HEK293 (cell line): ENCODE measurements around the gene KCP.

Experiments
- CTCF ChIA-PET: fragments of 350-600 bp; formaldehyde crosslinking; extraction: SDS; loops from one replicate; lab custom pipeline; 2021; ENCODE audit warnings: antibody characterized with exemption; lab: Yijun Ruan, JAX
- POLR2A ChIA-PET: fragments of 300-600 bp; formaldehyde crosslinking; extraction: SDS; loops from one replicate; lab custom pipeline; 2020; ENCODE audit warnings: antibody characterized with exemption, inconsistent platforms; lab: Yijun Ruan, JAX
- H3K27ac ChIP-seq: fragments of 200-500 bp; sonication (Bioruptor generic); 2 replicates; pipeline ENCODE4 v1.5.1; 2014; ENCODE audit warnings: low read depth, low read length, control low read depth, inconsistent platforms; ENCODE audit errors: extremely low read depth
- H3K36me3 ChIP-seq, 2 experiments: fragments of 200-500 bp in 1 of 2; sonication (Bioruptor generic) in 1 of 2; 1 replicate in 1 of 2; 2 replicates in 1 of 2; pipeline ENCODE4 v1.5.1; 2014 to 2017; ENCODE audit warnings: inconsistent platforms in 2 of 2, low read length in 2 of 2; ENCODE audit not compliant: control insufficient read depth in 2 of 2, insufficient read depth in 1 of 2
- H3K4me1 ChIP-seq: fragments of 200-500 bp; sonication (Bioruptor generic); 2 replicates; pipeline ENCODE4 v1.5.1; 2014; ENCODE audit warnings: mild to moderate bottlenecking, low read length, inconsistent platforms; ENCODE audit not compliant: control insufficient read depth, insufficient read depth
- H3K4me3 ChIP-seq: 2 replicates; pipeline ENCODE4 v1.5.1; 2011; ENCODE audit warnings: low read depth, mild to moderate bottlenecking, control low read depth, low read length, moderate library complexity
- H3K9me3 ChIP-seq: fragments of 200-500 bp; sonication (Bioruptor generic); 2 replicates; pipeline ENCODE4 v1.5.1; 2014; ENCODE audit warnings: low read depth, low read length, inconsistent platforms; ENCODE audit not compliant: control insufficient read depth, insufficient read depth
- EGR2 ChIP-seq: fragments of 450-650 bp; formaldehyde crosslinking; IDR thresholded peaks from 2 replicates; pipeline ENCODE4 v1.5.1; 2016; ENCODE audit warnings: low read depth, missing biosample characterization, missing genetic modification characterization
- GLI4 ChIP-seq: fragments of 450-650 bp; formaldehyde crosslinking; IDR thresholded peaks from 2 replicates; pipeline ENCODE4 v1.5.1; 2016; ENCODE audit warnings: missing biosample characterization, missing genetic modification characterization
- HOXD13 ChIP-seq: sonication (generic); formaldehyde crosslinking; IDR thresholded peaks from 2 replicates; pipeline ENCODE4 v1.8.0; 2022; ENCODE audit warnings: missing genetic modification reagents, borderline replicate concordance
- SETDB1 ChIP-seq: IDR thresholded peaks from one replicate; pipeline ENCODE4 v1.6.1; 2017; ENCODE audit warnings: mild to moderate bottlenecking, low read length, moderate library complexity, mixed read lengths; ENCODE audit not compliant: insufficient read length
- SP3 ChIP-seq: fragments of 450-650 bp; formaldehyde crosslinking; IDR thresholded peaks from 2 replicates; pipeline ENCODE4 v1.5.1; 2016; ENCODE audit warnings: missing biosample characterization, missing genetic modification characterization
- YY1 ChIP-seq: fragments of 450-650 bp; formaldehyde crosslinking; IDR thresholded peaks from 2 replicates; pipeline ENCODE4 v1.5.1; 2018; ENCODE audit warnings: missing biosample characterization, missing genetic modification characterization
- ZBTB8A ChIP-seq: fragments of 450-650 bp; formaldehyde crosslinking; IDR thresholded peaks from 2 replicates; pipeline ENCODE4 v1.5.1; 2016; ENCODE audit warnings: missing biosample characterization, missing genetic modification characterization
- ZNF155 ChIP-seq: fragments of 450-650 bp; formaldehyde crosslinking; IDR thresholded peaks from 2 replicates; pipeline ENCODE4 v1.5.1; 2016; ENCODE audit warnings: missing biosample characterization, missing genetic modification characterization
- ZNF16 ChIP-seq: fragments of 450-650 bp; formaldehyde crosslinking; IDR thresholded peaks from 2 replicates; pipeline ENCODE4 v1.5.1; 2016; ENCODE audit warnings: low read depth, missing biosample characterization, missing genetic modification characterization
- ZNF23 ChIP-seq: fragments of 450-650 bp; formaldehyde crosslinking; IDR thresholded peaks from 2 replicates; pipeline ENCODE4 v1.5.1; 2016; ENCODE audit warnings: missing biosample characterization, missing genetic modification characterization, borderline replicate concordance
- ZNF24 ChIP-seq: fragments of 450-650 bp; formaldehyde crosslinking; IDR thresholded peaks from 2 replicates; pipeline ENCODE4 v1.5.1; 2016; ENCODE audit warnings: missing biosample characterization, missing genetic modification characterization
- ZNF362 ChIP-seq: fragments of 450-650 bp; formaldehyde crosslinking; IDR thresholded peaks from 2 replicates; pipeline ENCODE4 v1.5.1; 2016; ENCODE audit warnings: missing biosample characterization, missing genetic modification characterization
- ZNF571 ChIP-seq: fragments of 450-650 bp; formaldehyde crosslinking; IDR thresholded peaks from 2 replicates; pipeline ENCODE4 v1.5.0; 2017; ENCODE audit warnings: missing biosample characterization, missing genetic modification characterization
- ZNF596 ChIP-seq: fragments of 450-650 bp; IDR thresholded peaks from 2 replicates; pipeline ENCODE4 v1.5.0; 2018; ENCODE audit warnings: missing biosample characterization, mild to moderate bottlenecking, missing genetic modification characterization, moderate library complexity
- ZNF654 ChIP-seq: fragments of 450-650 bp; formaldehyde crosslinking; IDR thresholded peaks from 2 replicates; pipeline ENCODE4 v1.5.1; 2016; ENCODE audit warnings: low read depth, missing biosample characterization, missing genetic modification characterization
- ZNF76 ChIP-seq: fragments of 450-650 bp; formaldehyde crosslinking; IDR thresholded peaks from 2 replicates; pipeline ENCODE4; 2016; ENCODE audit warnings: low read depth, missing biosample characterization, missing genetic modification characterization, borderline replicate concordance
- ZNF791 ChIP-seq: fragments of 450-650 bp; formaldehyde crosslinking; IDR thresholded peaks from 2 replicates; pipeline ENCODE4 v1.5.1; 2016; ENCODE audit warnings: missing biosample characterization, missing genetic modification characterization
- ZNF792 ChIP-seq: fragments of 450-650 bp; formaldehyde crosslinking; IDR thresholded peaks from 2 replicates; pipeline ENCODE4 v1.5.1; 2016; ENCODE audit warnings: missing biosample characterization, missing genetic modification characterization
- ZNF843 ChIP-seq: fragments of 450-650 bp; formaldehyde crosslinking; IDR thresholded peaks from 2 replicates; pipeline ENCODE4 v1.5.1; 2016; ENCODE audit warnings: missing biosample characterization, missing genetic modification characterization

The KCP gene

GRCh38 chr7:128876586-128876977 lies 33.9 kb downstream of the KCP start:
- ChIA-PET CTCF (interaction anchor here (0.6 kb wide), 1 partner anchor 452 kb away, joined by 3 read pairs; no protein-coding TSS in a partner anchor), POLR2A (no interaction called here)
- no peak for TF ChIP-seq SETDB1
- no peak for TF ChIP-seq ZNF155
- no peak for TF ChIP-seq ZNF24 (tag by site-specific recombination)
- TF ChIP-seq SP3 (tag by site-specific recombination) = no peak
- TF ChIP-seq ZNF792 = no peak
- no peak for TF ChIP-seq GLI4 (tag by site-specific recombination)
- no peak for TF ChIP-seq HOXD13
- no peak for TF ChIP-seq ZBTB8A (tag by site-specific recombination)
- no peak for TF ChIP-seq EGR2 (tag by site-specific recombination)
- TF ChIP-seq ZNF843 (tag by site-specific recombination) = no peak
- TF ChIP-seq ZNF76 (tag by site-specific recombination) = no peak
- Histone ChIP-seq H3K4me3 (no peak overlapping the region), H3K27ac (no peak overlapping the region), H3K9me3 (no peaks in the 10 kb centered on the region), H3K36me3 (no peaks in the 10 kb centered on the region), H3K4me1 (no peaks in the 10 kb centered on the region)

GRCh38 chr7:128876127-128876526 lies 34.4 kb downstream of the KCP start:
- no peak overlapping the region for H3K4me3 ChIP-seq
- H3K9me3 ChIP-seq = no peaks in the 10 kb centered on the region
- H3K4me1 ChIP-seq = no peaks in the 10 kb centered on the region
- H3K27ac ChIP-seq = no peak overlapping the region
- POLR2A ChIA-PET = no interaction called here
- no peaks in the 10 kb centered on the region for H3K36me3 ChIP-seq
- TF ChIP-seq ZNF596 = no peak
- TF ChIP-seq ZNF791 (tag by site-specific recombination) = no peak
- TF ChIP-seq YY1 (tag by site-specific recombination) = no peak
- no peak for TF ChIP-seq ZNF654 (tag by site-specific recombination)
- TF ChIP-seq ZNF571 (tag by site-specific recombination) = no peak
- no peak for TF ChIP-seq ZNF16 (tag by site-specific recombination)
- CTCF ChIA-PET = no interaction called here

GRCh38 chr7:128875523-128875948 lies 35.0 kb downstream of the KCP start:
- H3K4me3 ChIP-seq = no peak overlapping the region
- TF ChIP-seq ZNF23 (tag by site-specific recombination) = no peak
- peak; percentile 73; the same call in 1 of the 2 replicates for TF ChIP-seq ZNF362 (tag by site-specific recombination)
- TF ChIP-seq, all 188 proteins: peak for 1
- Histone ChIP-seq H3K4me1 (no peaks in the 10 kb centered on the region), H3K27ac (no peak overlapping the region), H3K9me3 (no peaks in the 10 kb centered on the region), H3K36me3 (no peaks in the 10 kb centered on the region)
- ChIA-PET CTCF (interaction anchor here (0.6 to 1.1 kb wide), 4 partner anchors 33 to 967 kb away, joined by 3 to 4 read pairs (median 4); no protein-coding TSS in a partner anchor), POLR2A (interaction anchor here (0.6 kb wide), 1 partner anchor 194 kb away, joined by 4 read pairs; no protein-coding TSS in a partner anchor)
